ENCODE results near the gene PDE10A. TPM values are rescaled to one million over a fixed set of nuclear protein-coding genes. Genes with fewer than 3 reads are reported as not detected.

PDE10A gene
- total RNA-seq, 1 experiment from 2014 or later = 0.31 TPM

DNA sequence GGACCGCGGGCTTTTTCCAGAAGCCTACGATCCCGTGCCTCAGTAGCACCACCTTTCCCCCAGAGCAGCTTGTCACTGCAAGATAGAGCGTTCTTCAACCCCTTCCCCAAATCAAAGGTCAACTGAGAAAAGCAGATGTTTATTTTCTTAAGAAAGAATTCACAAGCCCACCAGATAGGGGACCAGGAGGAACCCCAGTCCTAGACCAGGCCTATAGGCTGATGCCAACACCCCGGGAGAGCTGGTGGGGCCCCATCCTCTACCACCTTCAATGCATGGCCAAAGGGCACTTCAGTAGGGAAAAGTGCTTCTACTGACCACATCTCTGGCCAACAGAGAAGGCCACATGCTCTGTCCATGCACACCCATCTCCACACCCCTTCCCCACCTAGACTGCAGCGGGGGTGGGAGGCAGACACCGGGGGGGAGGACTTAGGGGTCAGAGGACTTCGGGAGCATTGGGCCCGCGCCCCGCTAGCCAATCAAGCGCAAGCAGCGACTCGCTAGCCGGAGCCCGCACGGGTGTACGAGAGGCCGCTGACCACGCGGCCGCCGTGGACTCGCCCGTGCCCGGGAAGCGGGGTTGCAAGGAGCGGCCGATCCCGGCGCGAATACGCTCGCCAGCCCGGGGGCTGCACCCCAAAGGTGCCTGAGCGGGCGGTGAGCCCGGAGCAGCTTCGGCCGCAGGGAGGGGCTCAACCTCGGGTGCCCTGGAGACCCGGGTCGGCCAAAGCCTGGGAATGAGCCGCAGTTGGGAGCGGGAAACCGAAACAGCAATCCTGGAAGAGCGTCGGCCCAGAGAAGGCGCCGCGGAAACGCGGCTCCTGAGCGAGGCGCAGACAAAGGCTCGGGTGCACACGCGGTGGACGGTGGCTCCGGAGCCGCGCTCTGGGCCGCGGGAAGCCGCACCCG, 2.8 kb downstream of the PDE10A start:
- H3K14ac ChIP-seq (ENCODE audit: insufficient read depth, low read length) = peak overlapping the region; percentile 93
- H3K9ac ChIP-seq (ENCODE audit: extremely low read depth, insufficient read length, low read length) = no peak overlapping the region

More for the DNA sequence above, 2.8 kb downstream of the PDE10A start:
- WGBS (ENCODE audit: extremely low coverage, insufficient read length, low lambda C conversion rate) = no CpG with 5 or more reads among the region's 67 CpGs
- Histone ChIP-seq H3K9me3 (ENCODE audit: control insufficient read depth, low read depth, low read length) (no peaks in the 10 kb centered on the region), H2BK120ac (ENCODE audit: low read depth, low read length, poor library complexity, severe bottlenecking) (no peak overlapping the region), H4K8ac (replicated peaks; ENCODE audit: insufficient read length, low read depth, low read length) (no peak overlapping the region), H4K20me1 (ENCODE audit: control insufficient read depth, insufficient read depth, insufficient read length) (no peaks in the 10 kb centered on the region), H3K56ac (ENCODE audit: insufficient read length, low read depth, low read length) (no peak overlapping the region), H2BK15ac (ENCODE audit: low read depth, low read length) (no peak overlapping the region; the same call in 1 of the 2 replicates), H4K5ac (ENCODE audit: insufficient read length, low read depth, low read length) (no peak overlapping the region), H3K23me2 (ENCODE audit: insufficient read length, low read depth, low read length, poor library complexity, severe bottlenecking) (peaks cover 25% of the 10 kb centered on the region), H3K79me1 (ENCODE audit: insufficient read depth, low read depth, low read length, poor library complexity, severe bottlenecking) (no peaks in the 10 kb centered on the region), H2BK5ac (ENCODE audit: insufficient read length, low read length) (no peak overlapping the region), H3K27me3 (ENCODE audit: insufficient read depth, low read length) (peaks cover 59% of the 10 kb centered on the region), H2AFZ (ENCODE audit: low read length) (no peak overlapping the region), H3K18ac (ENCODE audit: insufficient read length, low read depth, low read length) (peak overlapping the region; percentile 49), H4K91ac (ENCODE audit: insufficient read length, low read depth, low read length) (no peak overlapping the region), H3K4me1 (ENCODE audit: insufficient read depth, low read length) (peaks cover 2% of the 10 kb centered on the region), H3K4ac (ENCODE audit: low read depth, low read length) (no peak overlapping the region), H3T11ph (ENCODE audit: low read length) (no peak overlapping the region), H2AK5ac (ENCODE audit: insufficient read length, low read length) (no peak overlapping the region), H2BK20ac (ENCODE audit: low read depth, low read length, poor library complexity, severe bottlenecking) (no peak overlapping the region), H3K23ac (ENCODE audit: insufficient read length, low read depth, low read length) (no peak overlapping the region), H3K79me2 (ENCODE audit: insufficient read depth, low read length) (no peaks in the 10 kb centered on the region), H3K27ac (ENCODE audit: insufficient read length, low read depth, low read length) (no peak overlapping the region), H2BK12ac (ENCODE audit: insufficient read length, low read depth, low read length) (no peak overlapping the region), H3K4me2 (ENCODE audit: insufficient read depth, insufficient read length, low read length) (peak overlapping the region; percentile 64)
- Mint-ChIP-seq H3K4me3 (peak overlapping the region; percentile 53 to 76), H3K36me3 (ENCODE audit: insufficient read depth in 1 of 3, low read depth in 3 of 3) (peaks cover 0 to 7% (median 0%) of the 10 kb centered on the region in 3 experiments; a peak in 2 of 7 replicates), H3K27me3 (ENCODE audit: low read depth) (peaks cover 72% of the 10 kb centered on the region), H3K4me1 (peaks cover 22 to 35% of the 10 kb centered on the region in 2 experiments), H3K27ac (no peak overlapping the region; a peak in 1 of 7 replicates), H3K9me3 (peaks cover 0 to 4% of the 10 kb centered on the region in 2 experiments; a peak in 2 of 5 replicates)
- TF ChIP-seq, protein P1, sequence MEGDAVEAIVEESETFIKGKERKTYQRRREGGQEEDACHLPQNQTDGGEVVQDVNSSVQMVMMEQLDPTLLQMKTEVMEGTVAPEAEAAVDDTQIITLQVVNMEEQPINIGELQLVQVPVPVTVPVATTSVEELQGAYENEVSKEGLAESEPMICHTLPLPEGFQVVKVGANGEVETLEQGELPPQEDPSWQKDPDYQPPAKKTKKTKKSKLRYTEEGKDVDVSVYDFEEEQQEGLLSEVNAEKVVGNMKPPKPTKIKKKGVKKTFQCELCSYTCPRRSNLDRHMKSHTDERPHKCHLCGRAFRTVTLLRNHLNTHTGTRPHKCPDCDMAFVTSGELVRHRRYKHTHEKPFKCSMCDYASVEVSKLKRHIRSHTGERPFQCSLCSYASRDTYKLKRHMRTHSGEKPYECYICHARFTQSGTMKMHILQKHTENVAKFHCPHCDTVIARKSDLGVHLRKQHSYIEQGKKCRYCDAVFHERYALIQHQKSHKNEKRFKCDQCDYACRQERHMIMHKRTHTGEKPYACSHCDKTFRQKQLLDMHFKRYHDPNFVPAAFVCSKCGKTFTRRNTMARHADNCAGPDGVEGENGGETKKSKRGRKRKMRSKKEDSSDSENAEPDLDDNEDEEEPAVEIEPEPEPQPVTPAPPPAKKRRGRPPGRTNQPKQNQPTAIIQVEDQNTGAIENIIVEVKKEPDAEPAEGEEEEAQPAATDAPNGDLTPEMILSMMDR (conservative IDR thresholded peaks at IDR 0.05) = no peak
- DNase-seq = no peak

Measured in H9 (cell line).